ENCODE measurements around the gene CTIF.

CTIF gene

GRCh38 chr18:48780913-48781162, 242.0 kb downstream of the CTIF start:
- DNase-seq = no peak

GRCh38 chr18:48781163-48781987, 242.5 kb downstream of the CTIF start:
- DNase-seq = no peak

- no peak for DNase-seq
Observed at GRCh38 chr18:48781988-48782363, 243.1 kb downstream of the CTIF start.

DNA sequence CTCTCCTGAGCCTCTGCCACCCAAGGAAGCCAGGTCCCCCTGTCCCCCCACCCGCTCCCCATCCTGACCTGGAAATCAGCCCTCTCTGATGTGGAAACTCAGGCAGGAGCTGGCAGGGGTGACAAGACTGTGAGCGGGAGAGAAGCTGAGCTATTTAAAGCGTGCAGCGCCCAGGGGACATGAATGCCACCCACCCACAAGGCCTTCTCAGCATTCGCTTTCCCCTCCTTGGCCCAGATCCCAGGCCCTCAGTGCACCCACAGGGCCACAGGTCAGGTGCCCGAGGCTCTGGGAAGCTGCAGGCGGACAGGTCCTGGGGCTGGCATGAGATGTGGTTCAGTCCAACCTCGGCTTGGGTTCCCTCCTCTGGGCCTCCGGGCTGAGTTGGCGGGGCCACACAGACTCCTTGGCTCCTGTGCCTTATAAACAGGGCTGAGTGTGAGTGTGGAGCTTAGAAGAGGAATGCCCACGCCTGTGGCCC, 243.6 kb downstream of the CTIF start:
- no peak for DNase-seq

DNA sequence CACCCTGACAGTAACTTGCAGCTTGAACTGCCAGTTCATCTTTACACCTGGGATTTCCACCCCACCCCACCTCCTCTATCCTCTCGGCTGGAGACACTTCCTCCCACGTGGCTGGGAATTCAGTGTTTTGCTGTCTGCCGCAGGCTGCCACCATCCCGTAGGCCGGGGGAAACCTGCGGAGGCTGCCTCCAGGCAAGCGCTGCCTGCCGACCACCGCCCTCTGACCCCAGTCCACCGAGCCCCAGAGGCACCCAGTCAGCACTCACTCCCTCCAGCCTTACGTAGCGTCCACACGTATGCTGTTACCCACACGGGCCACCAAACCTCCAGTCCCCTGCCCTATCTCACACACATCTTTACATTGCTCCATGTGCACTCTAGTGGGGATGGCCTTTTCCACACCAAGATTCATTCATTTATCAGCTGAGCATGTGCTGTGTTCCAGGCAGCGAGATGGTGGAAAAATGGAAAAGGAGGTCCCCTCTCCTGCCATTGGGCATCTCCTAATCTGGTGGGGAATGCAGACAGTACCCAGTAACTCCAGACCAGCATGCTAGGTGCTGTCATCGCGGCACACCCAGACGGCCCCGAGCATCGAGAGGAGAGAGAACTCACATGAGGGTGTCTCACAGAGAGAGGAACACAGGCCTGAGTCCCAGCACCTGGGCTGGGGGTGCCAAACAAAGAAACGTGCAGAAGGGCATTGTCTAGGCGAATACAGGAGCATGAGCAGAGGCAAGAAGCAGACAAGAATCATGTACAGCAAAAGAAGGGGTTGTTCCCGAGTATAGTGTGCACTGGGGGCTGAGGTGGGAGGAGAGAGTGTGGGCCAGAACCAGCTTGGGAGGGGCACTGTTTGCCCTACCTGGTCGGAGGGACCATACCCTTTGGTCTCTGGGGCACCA, 245.0 kb downstream of the CTIF start:
- DNase-seq = no peak

- no peak for DNase-seq
Observed at GRCh38 chr18:48784656-48785055, 245.8 kb downstream of the CTIF start.

- no peak for DNase-seq
Observed at GRCh38 chr18:48785091-48785614, 246.3 kb downstream of the CTIF start.

GRCh38 chr18:48785736-48786454, 247.1 kb downstream of the CTIF start:
- no peak for DNase-seq

- DNase-seq = no peak
Observed at GRCh38 chr18:48786455-48787202, 247.8 kb downstream of the CTIF start.

DNA sequence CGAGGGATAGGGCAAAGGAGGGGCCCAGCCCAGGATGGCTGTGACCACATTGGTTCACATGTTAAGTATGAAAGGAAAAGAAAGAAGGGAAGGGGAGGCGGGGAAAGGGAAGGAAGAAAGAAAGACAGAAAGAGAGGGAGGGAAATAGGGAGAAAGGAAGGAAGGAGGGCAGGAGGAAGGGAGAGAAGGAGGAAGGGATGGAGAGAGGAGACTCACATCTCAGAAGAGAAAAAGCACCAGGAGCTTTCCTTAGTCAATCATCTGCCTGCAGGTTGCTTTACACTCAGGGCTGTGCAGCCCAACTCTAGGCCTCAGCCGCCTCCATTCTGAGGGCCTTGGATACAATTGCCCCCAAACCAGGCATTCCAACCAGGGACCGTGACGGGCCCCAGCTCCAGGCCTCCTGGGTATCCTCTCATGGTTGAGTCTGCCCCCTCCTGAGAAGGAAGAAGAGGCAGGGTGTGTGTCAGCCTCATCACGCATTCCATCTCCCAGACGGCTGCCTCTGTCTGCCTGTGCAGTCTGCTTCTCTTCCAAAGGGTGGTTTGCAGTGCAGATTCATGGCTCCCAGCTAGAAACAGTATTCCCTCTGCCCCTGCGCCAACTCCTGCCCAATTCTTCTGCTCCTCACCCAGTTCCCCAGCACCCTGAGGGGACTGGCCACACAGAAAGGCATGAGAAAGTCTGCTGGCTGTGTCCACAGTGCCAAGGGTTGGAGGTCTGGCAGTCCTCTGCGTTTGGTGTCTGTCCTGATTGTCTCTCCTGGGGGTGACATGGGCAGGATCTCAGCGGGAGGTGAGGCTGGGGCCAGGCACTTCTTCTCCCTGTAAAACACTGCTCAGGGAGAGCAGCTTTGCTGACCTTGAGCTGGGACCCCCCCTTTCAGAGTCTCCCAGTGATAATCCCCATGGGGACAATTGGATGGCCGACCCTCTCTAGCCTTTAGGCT, 248.6 kb downstream of the CTIF start:
- DNase-seq = no peak

GRCh38 chr18:48788373-48788772, 249.5 kb downstream of the CTIF start:
- no peak for DNase-seq

- no peak for DNase-seq
Observed at GRCh38 chr18:48789259-48789812, 250.5 kb downstream of the CTIF start.

DNA sequence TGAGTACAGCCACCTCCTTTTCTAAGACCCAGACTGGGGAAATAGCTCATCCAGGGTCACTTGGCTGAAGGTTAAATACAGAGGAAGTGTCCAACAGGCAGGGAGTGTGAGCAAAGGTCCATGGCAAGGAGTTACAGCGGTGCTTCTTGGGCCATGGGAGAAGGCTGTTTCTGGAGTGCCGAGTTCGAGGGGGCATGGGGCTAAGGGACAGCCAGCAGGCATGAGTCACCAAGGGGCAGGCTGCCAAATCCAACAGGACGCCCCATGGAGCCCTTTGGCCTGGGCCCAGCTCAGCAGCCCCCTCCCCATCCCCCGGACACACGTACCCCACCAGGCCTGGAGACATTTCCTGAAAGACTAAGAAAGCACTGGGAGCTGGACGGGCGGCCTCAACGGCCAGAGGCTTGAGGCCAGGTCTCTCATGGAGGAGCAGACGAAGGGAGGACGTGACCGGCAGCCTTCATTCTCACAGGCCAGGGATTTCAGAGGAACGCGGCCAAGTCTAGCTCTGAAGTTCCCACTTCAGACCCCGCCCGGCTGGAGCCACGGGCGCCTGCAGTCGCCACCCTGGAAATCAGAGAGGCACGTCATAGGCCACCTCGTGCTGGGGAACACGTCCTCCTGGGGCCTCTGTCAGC, 251.5 kb downstream of the CTIF start:
- no peak for DNase-seq

DNA sequence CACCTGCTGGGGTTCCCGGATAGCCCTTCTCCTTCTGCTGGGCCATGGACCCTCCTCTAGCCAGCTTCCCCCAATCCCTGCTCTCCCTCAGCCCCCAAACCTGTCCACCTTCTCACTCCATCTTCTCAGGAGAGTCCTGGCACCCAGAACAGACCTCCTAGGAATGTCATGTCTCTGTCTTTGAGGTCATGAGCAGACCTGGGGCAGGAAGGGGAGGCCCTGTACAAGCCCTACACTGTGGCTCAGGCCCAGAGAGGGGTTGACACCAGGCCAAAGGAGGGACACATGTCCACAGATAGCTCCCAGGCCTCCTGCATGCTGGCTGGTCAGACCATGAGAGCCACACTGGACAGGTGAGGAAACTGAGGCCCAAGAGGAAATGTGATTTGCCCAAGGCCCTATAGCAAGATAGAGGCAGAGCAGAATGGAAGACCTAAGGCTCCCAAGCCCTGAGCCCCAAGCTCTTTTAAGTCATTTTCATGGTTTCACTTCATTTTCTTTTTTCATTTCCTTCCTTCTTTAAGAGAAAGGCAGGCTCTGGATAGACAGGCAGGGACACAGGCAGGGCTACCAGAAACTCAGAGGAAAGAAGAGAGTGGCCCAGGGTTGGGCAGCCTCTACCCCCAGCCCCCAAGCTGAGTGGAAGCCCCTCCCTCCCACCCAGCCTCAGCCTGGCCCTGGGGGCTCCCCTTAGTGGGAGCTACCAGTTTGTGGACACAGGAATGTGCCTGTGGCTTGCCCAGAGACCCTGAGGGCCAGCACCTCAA, 252.2 kb downstream of the CTIF start:
- DNase-seq = no peak

GRCh38 chr18:48791636-48792105, 252.8 kb downstream of the CTIF start:
- DNase-seq = no peak

GRCh38 chr18:48792141-48792540, 253.3 kb downstream of the CTIF start:
- DNase-seq = no peak

DNA sequence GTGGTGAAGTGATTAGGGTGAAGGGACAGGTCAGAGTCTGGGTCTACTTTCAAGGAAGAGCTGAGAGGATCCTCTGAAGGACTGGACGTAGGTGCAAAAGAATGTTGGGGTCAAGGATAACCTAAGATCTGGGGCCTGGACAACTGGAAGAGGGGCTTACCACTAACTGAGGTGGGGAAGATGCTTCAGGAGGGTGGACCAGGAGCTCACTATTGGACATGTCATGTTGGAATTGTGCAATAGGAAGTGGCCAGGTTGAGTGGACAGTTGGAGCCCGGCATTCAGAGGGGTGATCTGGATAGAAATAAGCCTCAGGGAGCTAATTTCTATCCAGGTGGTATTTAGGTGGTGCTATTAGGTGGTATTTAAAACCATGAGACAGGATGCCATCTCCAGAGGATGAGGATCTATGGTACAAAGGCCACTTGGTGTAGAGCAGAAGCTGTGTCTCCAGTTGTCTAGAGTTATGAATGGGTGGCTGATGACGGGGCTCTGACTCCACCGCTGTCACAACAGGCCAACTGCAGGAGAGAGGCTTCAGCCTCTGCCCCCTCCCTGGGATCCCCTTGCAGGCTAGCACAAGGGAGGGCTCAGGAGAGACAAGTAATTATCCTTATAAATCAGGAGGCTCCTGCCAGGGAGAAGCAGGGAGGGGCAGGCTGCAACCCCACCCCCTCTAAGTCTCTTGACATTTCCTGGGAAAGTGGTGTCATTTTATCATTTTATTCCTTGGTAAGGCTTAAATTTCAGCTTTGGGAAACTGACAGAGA, 254.0 kb downstream of the CTIF start:
- no peak for DNase-seq

- DNase-seq = no peak
Observed at GRCh38 chr18:48794251-48794970, 255.6 kb downstream of the CTIF start.

Measured in NCI-H2171 treated with DMSO at 0.1 percent for 48 hours (cell line).